GM21723 (cell line): ENCODE measurements around the gene MAB21L3.

Experiments used
- ATAC-seq: cut with Tn5 transposase; IDR thresholded peaks from one replicate; pipeline ENCODE4 v1.9.1; 2021; ENCODE audit warnings: mild to moderate bottlenecking, moderate library complexity; ENCODE audit not compliant: unreplicated experiment

The MAB21L3 gene

GRCh38 chr1:116164150-116164549, 53.0 kb downstream of the MAB21L3 start:
- no peak for ATAC-seq

GRCh38 chr1:116164604-116165368, 53.6 kb downstream of the MAB21L3 start:
- no peak for ATAC-seq

GRCh38 chr1:116165572-116165971, 54.4 kb downstream of the MAB21L3 start:
- ATAC-seq = no peak

GRCh38 chr1:116166011-116166571, 54.9 kb downstream of the MAB21L3 start:
- ATAC-seq = no peak

GRCh38 chr1:116166655-116167054, 55.5 kb downstream of the MAB21L3 start:
- no peak for ATAC-seq

GRCh38 chr1:116167625-116168276, 56.6 kb downstream of the MAB21L3 start:
- no peak for ATAC-seq

GRCh38 chr1:116168277-116169032, 57.3 kb downstream of the MAB21L3 start:
- peak; percentile 93 for ATAC-seq

- no peak for ATAC-seq
Observed at GRCh38 chr1:116169898-116170297, 58.7 kb downstream of the MAB21L3 start.

- ATAC-seq = no peak
Observed at GRCh38 chr1:116170721-116171589, 59.8 kb downstream of the MAB21L3 start.

GRCh38 chr1:116172666-116173065, 61.5 kb downstream of the MAB21L3 start:
- ATAC-seq = no peak

- no peak for ATAC-seq
Observed at GRCh38 chr1:116175611-116176010, 64.4 kb downstream of the MAB21L3 start.

GRCh38 chr1:116176306-116176789, 65.1 kb downstream of the MAB21L3 start:
- no peak for ATAC-seq

GRCh38 chr1:116177861-116178260, 66.7 kb downstream of the MAB21L3 start:
- ATAC-seq = no peak

- ATAC-seq = no peak
Observed at GRCh38 chr1:116178837-116179236, 67.6 kb downstream of the MAB21L3 start.

GRCh38 chr1:116179419-116179818, 68.2 kb downstream of the MAB21L3 start:
- ATAC-seq = no peak

- no peak for ATAC-seq
Observed at GRCh38 chr1:116179964-116180363, 68.8 kb downstream of the MAB21L3 start.

GRCh38 chr1:116182019-116182714, 71.0 kb downstream of the MAB21L3 start:
- no peak for ATAC-seq
